ENCODE data around the gene FLNB.

GRCh38 chr3:58102390-58102750, 94.1 kb downstream of the FLNB start:
- TF ChIP-seq CTCF (conservative IDR thresholded peaks at IDR 0.05; ENCODE audit: low read length) (no peak), EZH2phosphoT487 (IDR thresholded peaks at IDR 0.05; ENCODE audit: borderline replicate concordance) (no peak)

Measured in Loucy (cell line).